Posterior vena cava (tissue), 2 donors: Measurements from ENCODE around the gene POLA2. TPM values are rescaled to one million over a fixed set of nuclear protein-coding genes. Genes with fewer than 3 reads are reported as not detected.
A peak's percentile ranks its signal among the peaks of the same experiment; 100 is the strongest.

Experiments
- DNase-seq: peaks from one replicate; pipeline ENCODE4 v3.0.0-alpha.2; 2020; ENCODE audit warnings: low spot score
- intact Hi-C, 2 donors: fragments of 100-400 bp; cut with DNase I; formaldehyde crosslinking; loops; one replicate each; pipeline versions ENCODE4 v1.14.1 to v1.14.2; 2022 to 2023
- total RNA-seq, 2 donors: library from RNA; stranded (reverse); fragmentation: NEBNext Ultra II Directional; extraction: Animal tissue kit (Norgen Biotek cat#: 25700); gene quantifications; one replicate each; pipeline ENCODE4 v1.2.1, GENCODE V29; 2021
- donor health status: DM: yes; HTN: yes; CAD: no.
- donor health status: DM: yes; HTN: yes; CAD: no.

POLA2 gene
- total RNA-seq, 2 donors from 2014 or later: 6.0 to 6.1 TPM

GRCh38 chr11:65300621-65301275 is 39.0 kb downstream of the POLA2 start:
- peak; percentile 62 for DNase-seq

GRCh38 chr11:65301491-65302329 is 39.9 kb downstream of the POLA2 start:
- intact Hi-C loops: no loop called here

More at GRCh38 chr11:65300621-65301275, 39.0 kb downstream of the POLA2 start:
- intact Hi-C loops: loop anchor here in 1 of 2 donors (1.0 kb wide), 1 partner anchor 31 kb away; no protein-coding TSS in a partner anchor

GRCh38 chr11:65303555-65303954 is 41.8 kb downstream of the POLA2 start:
- DNase-seq: no peak

More at GRCh38 chr11:65301491-65302329, 39.9 kb downstream of the POLA2 start:
- peak; percentile 78 for DNase-seq

DNA sequence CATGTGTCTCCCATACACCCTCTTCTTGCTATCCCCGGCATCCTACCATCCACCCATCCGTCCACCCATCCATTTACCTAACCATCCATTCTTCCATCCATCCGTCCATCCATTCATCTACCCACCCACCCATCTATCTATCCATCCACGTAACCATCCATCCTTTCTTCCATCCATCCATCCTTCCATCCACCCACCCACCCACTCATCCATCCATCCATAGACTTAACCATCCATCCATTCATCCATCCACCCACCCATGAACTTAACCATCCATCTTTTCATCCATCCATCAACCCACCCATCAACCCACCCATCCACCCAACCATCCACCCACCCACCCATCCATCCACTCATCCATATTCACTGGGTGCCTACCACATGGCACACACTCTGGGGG is 42.3 kb downstream of the POLA2 start:
- intact Hi-C loops: no loop called here
- no peak for DNase-seq

More at GRCh38 chr11:65303555-65303954, 41.8 kb downstream of the POLA2 start:
- intact Hi-C loops: no loop called here

GRCh38 chr11:65304613-65305012 is 42.9 kb downstream of the POLA2 start:
- intact Hi-C loops: no loop called here
- DNase-seq: no peak

DNA sequence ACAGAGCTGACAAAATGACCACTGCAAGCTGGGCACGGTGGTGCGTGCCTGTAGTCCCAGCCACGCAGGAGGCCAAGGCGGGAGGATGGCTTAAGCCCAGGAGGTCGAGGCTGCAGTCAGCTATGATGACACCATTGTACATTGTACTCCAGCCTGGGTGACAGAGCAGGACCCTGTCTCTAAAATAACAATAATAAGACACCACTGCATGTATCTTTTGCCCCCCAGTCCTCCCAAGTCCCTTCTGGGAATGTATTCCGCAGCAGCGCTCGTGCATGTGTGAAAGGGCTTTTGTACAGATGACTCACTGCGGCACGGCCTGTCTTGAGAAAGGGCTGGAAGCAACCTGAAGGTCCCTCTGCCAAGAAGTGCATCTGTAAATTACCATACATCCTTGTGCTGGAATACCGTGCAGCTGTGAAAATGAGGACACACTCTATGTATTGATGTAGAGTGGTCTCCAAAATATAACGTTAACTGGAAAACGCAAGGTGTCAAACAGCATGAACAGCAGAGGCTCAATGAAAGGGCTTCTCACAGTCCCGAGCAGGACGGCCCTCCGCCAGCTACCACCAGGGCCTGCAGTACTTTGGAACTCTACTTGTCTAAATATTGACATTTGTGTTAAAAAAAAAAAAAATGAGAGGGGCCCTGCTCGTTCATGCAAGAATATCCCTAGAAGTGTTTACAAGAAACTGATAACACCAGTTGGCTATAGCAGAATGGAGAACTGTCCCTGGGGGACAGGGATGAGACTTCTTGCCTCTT is 43.9 kb downstream of the POLA2 start:
- DNase-seq: no peak
- intact Hi-C loops: no loop called here

DNA sequence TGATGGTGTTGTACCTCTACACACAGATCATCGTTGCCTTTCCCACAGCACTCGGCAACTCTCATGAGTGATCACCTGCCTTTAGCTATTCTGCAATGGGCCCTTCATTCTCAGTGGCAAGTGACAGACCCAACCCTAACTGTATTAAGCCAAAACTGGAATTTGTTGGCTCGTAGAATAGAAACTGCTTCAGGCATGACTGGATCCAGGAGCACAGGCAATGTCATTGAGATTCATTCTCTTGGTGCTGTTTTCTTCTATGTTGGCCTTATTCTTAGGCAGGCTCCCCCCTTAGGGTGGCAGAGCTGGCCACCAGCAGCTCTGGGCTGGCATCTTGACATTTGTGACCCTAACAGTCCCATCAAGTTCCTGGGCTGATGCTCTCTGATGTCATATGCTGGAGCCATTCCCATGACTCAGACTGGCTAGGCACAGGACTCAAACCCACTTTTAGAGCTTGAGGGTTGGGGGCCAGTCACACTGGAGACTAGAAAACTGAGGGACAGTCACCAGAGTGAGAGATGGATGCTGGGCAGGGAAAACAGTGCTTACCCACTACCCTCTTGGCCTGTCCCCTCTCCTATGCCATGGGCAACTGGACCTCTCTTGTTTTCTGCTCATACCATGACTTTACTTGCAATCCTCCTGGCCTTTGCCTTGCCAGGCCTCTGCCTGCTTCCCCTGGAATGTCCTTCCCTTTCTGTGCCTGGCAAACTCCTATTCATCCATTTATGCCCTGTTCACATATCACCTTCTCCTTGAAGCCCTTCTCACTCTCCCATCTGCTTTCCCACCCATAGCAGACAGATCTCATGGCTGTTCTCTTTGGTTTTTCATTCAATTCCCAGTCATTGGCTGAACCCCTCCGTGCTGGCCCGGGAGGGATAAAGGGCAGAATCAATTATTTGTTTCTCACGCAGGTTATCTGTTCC is 45.8 kb downstream of the POLA2 start:
- no peak for DNase-seq
- intact Hi-C loops: no loop called here

DNA sequence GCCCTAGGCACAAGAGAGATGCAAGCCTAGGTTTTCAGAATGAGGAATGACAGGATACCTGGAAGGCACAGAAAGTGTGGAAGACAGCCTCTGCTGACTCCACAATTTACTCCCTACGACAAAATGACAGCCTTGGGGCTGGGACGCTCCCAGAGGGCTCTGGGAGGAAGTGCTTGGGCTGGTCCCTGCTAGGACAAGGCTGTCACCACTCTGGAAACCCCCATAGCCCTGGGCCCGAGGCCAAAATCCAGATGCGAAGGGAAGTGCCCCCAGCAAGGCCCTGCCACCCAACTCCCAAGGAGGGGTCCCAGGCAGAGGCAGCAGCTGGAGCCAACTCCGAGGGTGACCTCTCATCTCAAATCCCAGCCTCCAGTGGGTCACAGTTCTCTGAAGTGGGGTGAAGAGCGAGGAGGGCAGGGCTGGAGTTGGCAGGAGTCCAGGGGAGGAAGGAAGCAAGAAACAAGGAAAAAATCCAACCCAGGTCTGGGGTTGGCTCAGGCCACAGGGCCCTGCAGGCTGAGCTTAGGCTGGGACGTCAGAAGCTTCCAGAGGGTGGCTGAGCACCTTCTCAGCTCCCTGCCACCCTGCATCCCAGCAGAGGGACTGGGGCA is 46.6 kb downstream of the POLA2 start:
- intact Hi-C loops: no loop called here

DNA sequence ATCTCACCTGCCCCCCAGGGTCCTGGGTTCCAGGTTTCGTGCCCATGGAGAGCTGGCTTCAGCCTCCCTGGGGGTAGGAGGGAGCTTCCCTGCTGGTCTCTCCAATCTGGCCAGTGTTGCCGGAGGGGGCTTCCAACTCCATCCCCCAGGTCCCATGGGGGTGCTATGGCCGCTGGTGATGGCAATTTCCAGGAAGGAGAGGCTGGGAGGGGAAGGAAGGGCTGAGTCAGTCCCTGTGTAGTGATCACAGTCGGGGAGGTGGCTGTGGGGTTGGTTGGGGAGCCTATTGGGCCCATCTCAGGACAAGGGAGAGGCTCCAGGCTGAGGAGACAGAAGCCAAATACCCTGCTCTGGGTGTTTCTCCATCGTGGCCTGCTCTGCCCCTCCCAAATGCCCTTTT is 47.2 kb downstream of the POLA2 start:
- DNase-seq: no peak
- intact Hi-C loops: no loop called here

More for the DNA sequence above, 46.6 kb downstream of the POLA2 start:
- peak; percentile 88 for DNase-seq

DNA sequence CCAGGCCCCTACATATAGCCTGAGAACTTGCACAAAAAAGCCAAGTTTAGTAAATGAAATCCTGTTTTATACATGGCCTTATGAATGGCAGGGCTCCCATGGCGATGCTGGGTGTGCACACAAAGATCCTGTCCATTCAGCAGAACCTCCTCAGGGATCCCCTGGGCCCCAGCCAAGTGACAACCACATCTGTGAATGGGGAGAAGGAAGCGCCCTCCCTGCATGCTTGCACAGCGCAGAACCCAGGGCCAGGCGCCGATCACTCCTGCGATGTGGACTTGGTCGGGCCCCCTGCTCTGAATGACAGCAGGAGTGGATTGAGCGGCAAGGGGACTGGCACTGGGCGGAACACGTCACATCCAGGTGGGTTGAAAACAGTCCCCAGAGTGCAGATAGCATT is 48.5 kb downstream of the POLA2 start:
- intact Hi-C loops: no loop called here
- DNase-seq: peak; percentile 88

GRCh38 chr11:65310736-65311135 is 49.0 kb downstream of the POLA2 start:
- DNase-seq: no peak
- intact Hi-C loops: no loop called here

DNA sequence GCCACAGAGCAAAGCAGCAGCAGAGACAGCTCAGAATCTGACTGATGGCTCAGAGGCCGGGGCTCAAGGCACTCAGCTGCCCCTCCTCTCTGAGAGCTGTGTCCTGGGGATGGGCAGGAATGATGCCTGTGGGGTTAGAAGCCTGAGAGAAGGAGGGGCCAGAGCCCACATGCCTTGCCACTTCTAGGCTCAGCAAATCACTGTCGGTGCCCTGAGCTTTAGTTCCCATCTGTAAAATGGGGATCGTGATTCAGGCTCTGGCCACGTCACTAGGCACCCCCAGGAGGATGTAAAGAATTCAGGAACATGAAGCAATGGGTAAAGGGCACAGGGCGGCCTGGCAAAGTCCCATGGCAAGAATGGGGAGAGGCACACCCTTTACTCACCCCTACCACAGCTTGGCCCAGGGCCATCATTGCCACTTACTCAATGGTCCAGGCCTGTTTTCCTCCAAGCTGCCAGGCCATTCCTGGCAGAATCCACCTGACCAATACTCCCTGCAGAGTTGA is 49.5 kb downstream of the POLA2 start:
- intact Hi-C loops: no loop called here
- DNase-seq: no peak

GRCh38 chr11:65314501-65315203 is 52.9 kb downstream of the POLA2 start, which contains the start of gene CDC42EP2:
Gene CDC42EP2 (plus strand): TSS chr11:65314866. CDS start chr11:65320899, 6,033 bp downstream.
- DNase-seq: peak; percentile 95
- intact Hi-C loops: loop anchor here in 1 of 2 donors (5.0 kb wide), 1 partner anchor 37 kb away; no protein-coding TSS in a partner anchor

DNA sequence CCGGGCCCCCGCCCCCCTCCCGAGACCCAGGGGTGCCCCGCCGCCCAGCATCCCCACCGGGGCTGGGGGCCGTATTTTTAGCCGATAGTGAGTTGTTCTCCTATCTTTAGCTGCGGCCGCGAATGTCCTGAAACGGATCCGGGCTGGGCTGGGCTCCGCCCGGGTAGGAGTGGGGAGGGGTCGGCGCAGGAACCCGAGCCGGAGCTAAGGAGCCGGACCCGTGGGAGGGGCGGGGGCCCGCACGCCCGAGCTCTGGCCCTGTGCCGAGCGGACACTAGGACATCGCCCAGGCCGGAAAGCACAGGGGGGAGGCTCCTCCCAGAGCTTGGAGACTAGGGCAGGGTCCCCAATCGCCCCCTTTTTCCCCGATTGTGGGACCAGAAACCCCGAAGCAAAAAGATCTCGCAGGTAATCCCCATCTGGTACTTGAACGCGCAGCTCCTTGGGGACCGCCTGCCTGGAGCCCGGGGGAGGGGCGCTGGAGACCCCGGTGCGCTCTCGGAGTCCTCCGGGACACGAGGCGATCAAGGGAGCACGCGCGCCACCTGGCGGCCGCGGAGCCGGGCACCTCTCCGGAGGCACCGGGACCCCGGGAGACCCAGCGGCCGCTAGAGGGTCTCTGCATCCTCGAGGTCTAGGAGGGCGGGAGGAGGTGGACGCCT is 53.6 kb downstream of the POLA2 start:
- DNase-seq: peak; percentile 94
- intact Hi-C loops: loop anchor here in 1 of 2 donors (5.0 kb wide), 1 partner anchor 38 kb away; no protein-coding TSS in a partner anchor

- DNase-seq: no peak
- intact Hi-C loops: loop anchor here in 1 of 2 donors (5.0 kb wide), 1 partner anchor 39 kb away; no protein-coding TSS in a partner anchor
These were observed 54.1 kb downstream of the POLA2 start for GRCh38 chr11:65315866-65316226.

DNA sequence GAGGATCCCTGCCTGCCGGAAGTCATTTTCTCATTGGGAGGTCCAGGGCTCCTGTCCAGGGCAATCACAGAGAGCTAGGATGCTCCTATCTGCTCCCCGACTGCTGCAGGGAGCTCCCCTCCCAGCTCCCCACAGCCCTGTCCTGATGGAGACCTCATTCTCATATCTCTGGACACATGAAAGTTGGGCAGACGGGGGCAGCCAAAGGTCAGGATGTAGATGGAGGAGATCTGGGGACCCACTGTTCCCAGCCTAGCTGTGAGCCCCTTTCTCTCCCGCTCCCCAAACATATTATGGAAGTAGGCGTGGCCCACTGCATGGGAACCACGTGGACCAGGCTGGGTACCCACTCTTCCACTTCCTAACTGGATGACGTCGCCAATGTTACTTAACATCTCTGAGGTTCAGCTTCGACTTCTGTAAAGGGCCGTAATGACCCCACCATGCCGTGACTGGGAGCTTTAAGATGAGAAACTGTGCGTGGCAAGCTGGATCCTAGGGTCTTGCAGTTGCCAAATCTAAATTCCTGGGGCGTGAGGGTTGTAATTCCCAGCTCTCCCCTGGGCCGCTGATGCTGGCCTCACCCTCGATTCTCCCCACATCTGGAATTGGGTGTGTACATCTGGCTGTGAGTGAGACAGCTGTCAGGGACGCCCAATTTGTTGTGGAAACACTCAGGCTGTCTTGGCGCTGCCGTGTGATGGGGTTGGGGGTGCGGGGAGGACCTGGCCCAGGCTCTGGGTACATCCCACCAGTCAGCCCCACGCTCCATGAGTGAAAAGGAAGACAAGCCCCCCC is 54.7 kb downstream of the POLA2 start:
- intact Hi-C loops: loop anchor here in 1 of 2 donors (5.0 kb wide), 1 partner anchor 39 kb away; no protein-coding TSS in a partner anchor
- peak; percentile 87 for DNase-seq
